ENCODE measurements around the gene ZNF672.

Gene ZNF672

DNA sequence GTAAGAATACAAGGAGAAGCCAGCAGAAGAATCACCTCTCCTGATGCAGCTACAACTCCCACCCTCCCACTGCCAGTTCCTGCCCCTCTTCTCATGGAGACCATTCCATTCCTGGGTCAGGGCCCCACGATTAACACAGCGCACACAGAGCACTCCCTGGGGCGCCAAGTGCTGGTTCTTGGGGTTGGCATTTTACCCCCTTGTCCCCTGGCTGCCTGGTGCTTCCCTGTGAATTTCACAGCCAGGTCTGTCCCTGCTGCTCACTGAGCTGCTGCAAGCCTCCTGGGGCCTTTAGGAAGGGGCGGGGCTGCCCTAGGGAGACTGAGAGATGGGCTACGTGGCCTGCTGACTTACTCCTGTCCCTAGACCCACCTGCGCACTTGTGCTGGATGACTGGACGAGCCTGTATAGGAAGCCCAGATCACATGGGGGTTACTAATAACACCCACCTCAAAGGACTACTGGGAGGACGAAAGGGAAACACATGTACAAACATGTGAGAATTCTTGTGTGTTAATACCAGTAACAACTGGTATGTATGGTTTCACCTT is 4.8 kb downstream of the ZNF672 start:
- Histone ChIP-seq H3K9me3 (no peaks in the 10 kb centered on the region), H3K36me3 (peaks cover 24% of the 10 kb centered on the region)
- TF ChIP-seq, protein P1, sequence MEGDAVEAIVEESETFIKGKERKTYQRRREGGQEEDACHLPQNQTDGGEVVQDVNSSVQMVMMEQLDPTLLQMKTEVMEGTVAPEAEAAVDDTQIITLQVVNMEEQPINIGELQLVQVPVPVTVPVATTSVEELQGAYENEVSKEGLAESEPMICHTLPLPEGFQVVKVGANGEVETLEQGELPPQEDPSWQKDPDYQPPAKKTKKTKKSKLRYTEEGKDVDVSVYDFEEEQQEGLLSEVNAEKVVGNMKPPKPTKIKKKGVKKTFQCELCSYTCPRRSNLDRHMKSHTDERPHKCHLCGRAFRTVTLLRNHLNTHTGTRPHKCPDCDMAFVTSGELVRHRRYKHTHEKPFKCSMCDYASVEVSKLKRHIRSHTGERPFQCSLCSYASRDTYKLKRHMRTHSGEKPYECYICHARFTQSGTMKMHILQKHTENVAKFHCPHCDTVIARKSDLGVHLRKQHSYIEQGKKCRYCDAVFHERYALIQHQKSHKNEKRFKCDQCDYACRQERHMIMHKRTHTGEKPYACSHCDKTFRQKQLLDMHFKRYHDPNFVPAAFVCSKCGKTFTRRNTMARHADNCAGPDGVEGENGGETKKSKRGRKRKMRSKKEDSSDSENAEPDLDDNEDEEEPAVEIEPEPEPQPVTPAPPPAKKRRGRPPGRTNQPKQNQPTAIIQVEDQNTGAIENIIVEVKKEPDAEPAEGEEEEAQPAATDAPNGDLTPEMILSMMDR (IDR thresholded peaks at IDR 0.05; ENCODE audit: low read depth, low read length), result no peak

DNA sequence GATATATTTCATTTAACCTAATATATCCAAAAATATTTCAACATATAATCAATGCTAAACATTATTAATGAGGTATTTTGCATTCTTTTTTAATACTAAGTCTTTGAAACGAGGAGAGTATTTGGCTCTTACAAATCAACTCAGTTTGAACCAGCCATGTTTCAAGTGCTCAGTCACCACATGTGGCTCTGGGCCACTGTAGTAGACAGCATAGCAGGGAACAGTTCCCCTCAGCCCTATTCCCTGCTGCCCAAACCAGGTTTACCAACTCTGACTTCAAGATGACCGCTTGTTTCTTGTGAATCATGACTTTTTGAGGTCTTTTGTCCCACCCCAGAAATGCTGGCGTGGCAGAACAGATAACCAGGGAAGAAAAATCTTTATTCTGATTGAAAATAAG is 5.7 kb downstream of the ZNF672 start:
- DNase-seq, result no peak
- Histone ChIP-seq H3K4me1 (no peaks in the 10 kb centered on the region), H3K36me3 (peaks cover 32% of the 10 kb centered on the region), H3K4me3 (ENCODE audit: low read depth, low read length) (no peak overlapping the region), H3K27me3 (no peaks in the 10 kb centered on the region), H3K9me3 (no peaks in the 10 kb centered on the region)
- TF ChIP-seq, protein P1 (IDR thresholded peaks at IDR 0.05; ENCODE audit: low read depth, low read length), result no peak

More for the DNA sequence above, 4.8 kb downstream of the ZNF672 start:
- Histone ChIP-seq H3K4me3 (ENCODE audit: low read depth, low read length) (no peak overlapping the region), H3K4me1 (no peaks in the 10 kb centered on the region), H3K27me3 (no peaks in the 10 kb centered on the region)
- no peak for DNase-seq

DNA sequence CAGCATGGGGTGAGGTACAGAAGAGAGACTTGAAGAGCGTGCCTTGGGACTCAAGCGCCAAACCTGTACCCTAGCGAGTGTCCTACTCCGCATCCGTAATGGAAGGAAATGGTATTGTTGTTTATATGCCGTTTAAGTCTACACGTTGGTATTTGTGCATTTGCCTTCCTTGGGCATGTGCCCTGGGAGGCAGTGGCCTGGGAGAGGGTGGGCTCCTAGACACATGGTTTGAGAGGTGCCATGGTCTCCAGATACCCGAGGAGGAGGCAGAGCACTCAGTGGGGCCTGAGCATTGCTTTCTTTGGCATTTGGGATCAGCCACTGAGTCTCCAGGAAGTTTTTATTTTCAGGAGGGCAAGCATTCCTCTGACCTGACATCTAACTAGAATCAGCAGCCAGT is 6.5 kb downstream of the ZNF672 start:
- DNase-seq, result no peak
- Histone ChIP-seq H3K4me1 (no peaks in the 10 kb centered on the region), H3K4me3 (ENCODE audit: low read depth, low read length) (no peak overlapping the region), H3K36me3 (peaks cover 40% of the 10 kb centered on the region), H3K27me3 (no peaks in the 10 kb centered on the region), H3K9me3 (no peaks in the 10 kb centered on the region)
- TF ChIP-seq, protein P1 (IDR thresholded peaks at IDR 0.05; ENCODE audit: low read depth, low read length), result no peak

DNA sequence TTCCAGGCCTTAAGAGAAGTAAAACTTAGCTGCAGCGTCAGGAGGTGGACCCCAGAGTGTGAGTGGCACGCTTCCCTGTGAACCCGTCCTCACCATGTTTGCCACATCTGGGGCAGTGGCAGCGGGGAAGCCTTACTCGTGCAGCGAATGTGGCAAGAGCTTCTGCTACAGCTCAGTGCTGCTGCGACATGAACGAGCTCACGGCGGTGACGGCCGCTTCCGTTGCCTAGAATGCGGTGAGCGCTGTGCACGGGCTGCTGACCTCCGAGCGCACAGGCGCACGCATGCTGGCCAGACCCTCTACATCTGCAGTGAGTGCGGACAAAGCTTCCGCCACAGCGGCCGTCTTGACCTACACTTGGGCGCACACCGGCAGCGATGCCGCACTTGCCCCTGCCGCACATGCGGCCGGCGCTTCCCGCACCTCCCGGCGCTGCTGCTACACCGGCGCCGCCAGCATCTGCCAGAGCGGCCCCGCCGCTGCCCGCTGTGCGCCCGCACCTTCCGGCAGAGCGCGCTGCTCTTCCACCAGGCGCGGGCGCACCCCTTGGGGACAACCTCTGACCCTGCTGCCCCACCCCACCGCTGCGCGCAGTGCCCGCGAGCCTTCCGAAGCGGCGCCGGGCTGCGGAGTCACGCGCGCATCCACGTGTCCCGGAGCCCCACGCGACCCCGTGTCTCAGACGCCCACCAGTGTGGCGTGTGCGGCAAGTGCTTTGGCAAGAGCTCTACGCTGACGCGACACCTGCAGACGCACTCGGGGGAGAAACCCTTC is 9.3 kb downstream of the ZNF672 start:
- Histone ChIP-seq H3K27me3 (no peaks in the 10 kb centered on the region), H3K36me3 (peaks cover 62% of the 10 kb centered on the region), H3K4me1 (no peaks in the 10 kb centered on the region), H3K4me3 (ENCODE audit: low read depth, low read length) (no peak overlapping the region), H3K9me3 (no peaks in the 10 kb centered on the region)
- TF ChIP-seq, protein P1 (IDR thresholded peaks at IDR 0.05; ENCODE audit: low read depth, low read length), result no peak
- DNase-seq, result no peak

GRCh38 chr1:248847956-248848561 is 10.0 kb downstream of the ZNF672 start:
- no peaks in the 10 kb centered on the region for H3K4me1 ChIP-seq
- no peaks in the 10 kb centered on the region for H3K9me3 ChIP-seq
- TF ChIP-seq, protein P1 (IDR thresholded peaks at IDR 0.05; ENCODE audit: low read depth, low read length), result no peak
- no peak for DNase-seq
- no peaks in the 10 kb centered on the region for H3K27me3 ChIP-seq
- no peak overlapping the region for H3K4me3 ChIP-seq (ENCODE audit: low read depth, low read length)
- H3K36me3 ChIP-seq, result peaks cover 64% of the 10 kb centered on the region

DNA sequence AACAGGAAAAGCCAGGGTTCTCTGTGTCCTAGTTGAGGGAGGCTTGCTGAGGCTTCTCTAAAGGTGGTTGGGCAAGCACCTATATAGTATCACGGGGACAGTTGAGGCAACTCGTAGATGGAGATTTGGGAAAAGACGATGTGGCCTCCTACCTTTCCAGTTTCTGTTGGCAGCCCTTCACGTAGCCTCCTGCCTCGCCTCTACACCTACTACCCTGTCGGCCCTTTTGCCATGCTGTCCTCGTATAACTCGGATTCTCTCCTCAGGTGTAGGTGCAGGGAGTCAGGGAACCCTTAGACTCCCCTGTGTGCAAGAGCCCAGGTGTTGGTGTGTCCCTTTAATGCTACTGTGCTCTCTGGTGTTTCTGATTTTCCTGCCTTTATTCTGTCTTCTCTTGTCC is 10.6 kb downstream of the ZNF672 start:
- Histone ChIP-seq H3K4me1 (no peaks in the 10 kb centered on the region), H3K4me3 (ENCODE audit: low read depth, low read length) (no peak overlapping the region), H3K27me3 (no peaks in the 10 kb centered on the region), H3K36me3 (peaks cover 68% of the 10 kb centered on the region), H3K9me3 (no peaks in the 10 kb centered on the region)
- TF ChIP-seq, protein P1 (IDR thresholded peaks at IDR 0.05; ENCODE audit: low read depth, low read length), result no peak
- no peak for DNase-seq

All from BE2C (cell line).